ENCODE results near the gene CHAD.

Gene CHAD

DNA sequence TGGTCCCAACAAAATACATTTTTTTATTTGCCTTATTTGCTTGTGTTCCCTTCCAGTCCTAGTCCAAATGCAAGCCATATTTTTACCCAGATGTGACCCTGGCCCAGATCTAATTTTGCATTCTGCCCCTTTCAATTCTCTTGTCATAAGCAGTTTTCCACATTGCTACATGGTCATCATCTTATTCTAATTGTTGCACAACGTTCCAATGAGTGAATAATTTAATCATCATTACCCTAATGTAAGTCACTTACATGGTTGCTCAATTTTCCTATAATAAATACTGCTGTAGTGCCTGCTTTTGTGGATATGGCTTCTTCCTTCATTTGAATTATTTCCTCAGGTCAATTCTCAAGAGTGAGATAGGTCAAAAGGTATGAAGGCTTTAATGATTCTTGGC is 22.8 kb upstream of the CHAD start:
- no peaks in the 10 kb centered on the region for H3K27me3 ChIP-seq (ENCODE audit: control insufficient read depth, insufficient read depth, low read length)
- no peaks in the 10 kb centered on the region for H3K4me1 ChIP-seq (ENCODE audit: control insufficient read depth, low read depth, low read length)
- no peak overlapping the region for H3K4me3 ChIP-seq (ENCODE audit: low read length)
- H3K36me3 ChIP-seq (ENCODE audit: control insufficient read depth, low read depth, low read length), result no peaks in the 10 kb centered on the region
- no peak overlapping the region for H3K27ac ChIP-seq (ENCODE audit: low read length)
- no peaks in the 10 kb centered on the region for H3K9me3 ChIP-seq (ENCODE audit: control insufficient read depth, low read depth, low read length)
- no peak overlapping the region for H3K9ac ChIP-seq (ENCODE audit: low read length)

DNA sequence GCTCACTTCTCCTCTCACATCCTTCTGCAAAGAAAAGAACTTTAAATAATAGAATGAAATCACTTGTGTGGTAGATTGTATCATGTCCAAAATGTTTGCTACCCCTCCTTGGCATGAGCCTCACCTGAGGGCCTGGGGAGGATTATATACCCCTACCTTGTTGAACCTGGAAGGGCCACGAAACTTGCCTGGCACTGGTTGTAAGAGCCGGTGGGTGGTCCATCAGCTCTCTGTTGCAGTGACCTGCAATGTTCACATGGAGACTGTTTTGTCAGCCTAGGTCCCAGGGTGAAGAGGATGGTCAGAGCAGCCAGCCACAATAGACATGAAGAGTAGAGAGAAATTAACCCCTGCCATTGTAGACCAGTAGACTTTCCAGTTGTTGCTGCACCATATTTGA is 20.2 kb upstream of the CHAD start:
- Histone ChIP-seq H3K27ac (ENCODE audit: low read length) (no peak overlapping the region), H3K4me1 (ENCODE audit: control insufficient read depth, low read depth, low read length) (no peaks in the 10 kb centered on the region), H3K27me3 (ENCODE audit: control insufficient read depth, insufficient read depth, low read length) (no peaks in the 10 kb centered on the region), H3K4me3 (ENCODE audit: low read length) (no peak overlapping the region), H3K36me3 (ENCODE audit: control insufficient read depth, low read depth, low read length) (peaks cover 13% of the 10 kb centered on the region), H3K9me3 (ENCODE audit: control insufficient read depth, low read depth, low read length) (no peaks in the 10 kb centered on the region), H3K9ac (ENCODE audit: low read length) (no peak overlapping the region)

DNA sequence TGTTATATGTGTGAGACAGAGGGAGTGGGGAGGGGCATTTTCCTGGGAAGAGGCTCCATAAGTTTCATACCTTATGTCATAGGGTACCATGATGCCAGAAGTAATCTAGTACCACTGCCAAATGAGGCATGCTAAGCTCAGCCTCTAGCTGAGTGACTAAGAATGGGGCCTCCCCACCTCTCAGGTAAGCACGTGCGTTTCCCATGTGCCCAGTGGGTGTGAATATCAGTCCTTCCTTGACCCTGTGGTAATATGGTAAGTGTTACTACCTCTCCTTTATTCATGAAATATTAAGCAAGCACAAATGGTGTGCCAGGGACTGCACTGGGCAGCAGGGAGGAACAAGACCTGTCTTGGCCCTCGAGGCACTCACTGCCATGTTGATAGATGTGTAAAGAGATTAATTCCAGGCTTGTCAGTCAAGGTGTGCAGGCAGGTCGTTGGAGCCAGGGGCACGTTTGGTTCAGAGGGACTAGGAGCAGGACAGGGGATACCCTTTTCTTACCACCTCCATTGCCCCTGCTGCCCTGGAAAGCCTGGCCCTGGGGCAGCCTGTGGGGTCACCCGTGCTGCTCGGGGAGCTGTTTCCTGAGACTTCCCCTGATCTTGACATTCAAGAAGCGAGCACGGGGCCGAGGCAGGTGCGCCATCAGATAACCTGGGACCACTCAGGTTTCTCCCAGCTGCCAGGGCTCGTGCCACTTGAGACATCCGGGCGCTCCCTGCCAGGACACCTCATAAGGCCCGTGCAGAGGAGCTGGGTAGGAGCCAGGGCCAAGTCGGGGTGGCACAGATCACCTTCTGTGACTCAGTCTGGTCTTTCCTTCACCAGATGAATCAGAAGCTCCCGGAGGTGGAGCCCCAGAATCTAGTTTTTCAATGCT is 18.8 kb upstream of the CHAD start:
- no peak overlapping the region for H3K4me3 ChIP-seq (ENCODE audit: low read length)
- H3K27ac ChIP-seq (ENCODE audit: low read length), result no peak overlapping the region
- H3K36me3 ChIP-seq (ENCODE audit: control insufficient read depth, low read depth, low read length), result peaks cover 19% of the 10 kb centered on the region
- no peak overlapping the region for H3K9ac ChIP-seq (ENCODE audit: low read length)
- no peaks in the 10 kb centered on the region for H3K9me3 ChIP-seq (ENCODE audit: control insufficient read depth, low read depth, low read length)
- H3K27me3 ChIP-seq (ENCODE audit: control insufficient read depth, insufficient read depth, low read length), result no peaks in the 10 kb centered on the region
- no peaks in the 10 kb centered on the region for H3K4me1 ChIP-seq (ENCODE audit: control insufficient read depth, low read depth, low read length)

DNA sequence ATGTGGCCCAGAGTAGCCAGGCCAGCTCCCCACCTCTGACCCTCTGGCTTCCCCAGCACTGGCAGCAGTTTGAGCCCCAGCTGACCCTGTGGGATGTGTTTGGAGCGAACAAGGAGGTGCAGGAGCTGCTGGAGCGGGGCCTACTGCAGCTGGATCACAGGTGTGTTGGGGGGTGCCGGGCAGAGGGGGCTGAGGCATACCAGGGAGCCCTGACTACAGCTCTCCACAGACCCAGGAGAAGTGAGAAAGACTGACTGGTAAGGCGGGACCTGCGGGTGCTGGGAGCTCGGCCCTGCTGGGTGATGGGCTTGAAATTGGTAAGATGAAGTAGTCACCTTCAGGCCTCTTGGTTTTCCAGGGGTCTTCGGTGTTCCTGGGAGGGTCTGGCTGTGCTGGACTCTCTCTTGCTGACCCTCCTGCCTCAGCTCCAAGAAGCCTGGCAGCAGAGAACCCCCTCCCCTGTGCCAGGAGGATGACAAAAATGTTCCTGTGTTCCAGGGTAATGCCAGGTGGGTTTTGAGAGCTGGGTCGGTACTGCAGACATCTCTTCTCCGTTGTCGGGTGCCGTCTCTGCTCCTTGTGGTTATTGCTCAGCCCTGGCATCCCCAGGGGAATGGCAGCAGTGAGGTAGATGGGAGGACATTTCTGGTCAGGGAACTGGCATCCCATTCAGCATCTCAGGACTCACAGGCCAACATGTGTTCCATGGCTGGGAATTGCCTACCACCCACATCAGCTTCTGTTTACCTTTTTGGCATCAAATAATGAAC is 15.9 kb upstream of the CHAD start:
- peaks cover 24% of the 10 kb centered on the region for H3K36me3 ChIP-seq (ENCODE audit: control insufficient read depth, low read depth, low read length)
- H3K4me1 ChIP-seq (ENCODE audit: control insufficient read depth, low read depth, low read length), result no peaks in the 10 kb centered on the region
- H3K9ac ChIP-seq (ENCODE audit: low read length), result no peak overlapping the region
- H3K9me3 ChIP-seq (ENCODE audit: control insufficient read depth, low read depth, low read length), result no peaks in the 10 kb centered on the region
- H3K27me3 ChIP-seq (ENCODE audit: control insufficient read depth, insufficient read depth, low read length), result no peaks in the 10 kb centered on the region
- no peak overlapping the region for H3K27ac ChIP-seq (ENCODE audit: low read length)
- no peak overlapping the region for H3K4me3 ChIP-seq (ENCODE audit: low read length)

DNA sequence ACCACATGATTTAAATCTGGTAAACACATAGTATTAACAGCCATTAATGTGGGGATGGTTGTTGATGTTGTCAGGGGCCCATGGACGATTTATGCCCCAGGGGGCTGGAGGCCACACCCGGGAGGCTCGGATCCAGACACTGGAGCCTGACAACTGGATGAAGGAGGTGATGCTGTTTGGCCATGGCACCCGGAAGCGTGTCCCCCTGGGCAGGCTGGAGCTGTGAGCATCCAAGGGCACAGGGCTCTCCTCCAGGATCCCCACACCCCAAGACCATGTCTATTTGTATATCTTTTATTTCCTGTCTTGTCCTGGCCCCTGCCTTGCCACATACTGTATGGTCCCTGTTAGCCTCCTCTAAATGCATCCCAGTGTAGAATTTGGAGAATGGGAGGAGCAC is 14.6 kb upstream of the CHAD start:
- H3K36me3 ChIP-seq (ENCODE audit: control insufficient read depth, low read depth, low read length), result peaks cover 24% of the 10 kb centered on the region
- H3K4me1 ChIP-seq (ENCODE audit: control insufficient read depth, low read depth, low read length), result no peaks in the 10 kb centered on the region
- H3K27me3 ChIP-seq (ENCODE audit: control insufficient read depth, insufficient read depth, low read length), result peaks cover 1% of the 10 kb centered on the region
- H3K9me3 ChIP-seq (ENCODE audit: control insufficient read depth, low read depth, low read length), result no peaks in the 10 kb centered on the region
- no peak overlapping the region for H3K4me3 ChIP-seq (ENCODE audit: low read length)
- H3K9ac ChIP-seq (ENCODE audit: low read length), result no peak overlapping the region
- H3K27ac ChIP-seq (ENCODE audit: low read length), result no peak overlapping the region

DNA sequence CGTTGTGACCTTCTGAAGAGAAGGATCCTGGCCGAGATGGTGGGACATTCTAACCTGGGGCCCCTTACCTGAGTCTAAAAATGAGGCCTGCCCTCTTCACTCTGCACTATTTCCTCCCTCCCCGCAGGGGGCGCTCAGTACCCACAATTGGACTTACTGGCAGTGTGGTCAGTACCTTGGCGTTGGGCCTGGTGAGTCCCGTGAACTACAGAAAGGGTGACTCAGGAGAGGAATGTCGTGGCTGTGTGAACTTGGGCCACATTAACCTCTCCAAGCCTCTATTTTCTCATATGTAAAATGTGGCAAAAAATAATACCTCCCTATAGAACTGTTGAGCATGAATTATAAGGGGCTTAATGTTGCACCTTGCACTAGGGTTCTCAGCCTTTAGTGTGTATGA is 13.8 kb upstream of the CHAD start:
- Histone ChIP-seq H3K27ac (ENCODE audit: low read length) (no peak overlapping the region), H3K9ac (ENCODE audit: low read length) (no peak overlapping the region), H3K9me3 (ENCODE audit: control insufficient read depth, low read depth, low read length) (no peaks in the 10 kb centered on the region), H3K36me3 (ENCODE audit: control insufficient read depth, low read depth, low read length) (peaks cover 24% of the 10 kb centered on the region), H3K27me3 (ENCODE audit: control insufficient read depth, insufficient read depth, low read length) (peaks cover 9% of the 10 kb centered on the region), H3K4me1 (ENCODE audit: control insufficient read depth, low read depth, low read length) (no peaks in the 10 kb centered on the region), H3K4me3 (ENCODE audit: low read length) (no peak overlapping the region)

DNA sequence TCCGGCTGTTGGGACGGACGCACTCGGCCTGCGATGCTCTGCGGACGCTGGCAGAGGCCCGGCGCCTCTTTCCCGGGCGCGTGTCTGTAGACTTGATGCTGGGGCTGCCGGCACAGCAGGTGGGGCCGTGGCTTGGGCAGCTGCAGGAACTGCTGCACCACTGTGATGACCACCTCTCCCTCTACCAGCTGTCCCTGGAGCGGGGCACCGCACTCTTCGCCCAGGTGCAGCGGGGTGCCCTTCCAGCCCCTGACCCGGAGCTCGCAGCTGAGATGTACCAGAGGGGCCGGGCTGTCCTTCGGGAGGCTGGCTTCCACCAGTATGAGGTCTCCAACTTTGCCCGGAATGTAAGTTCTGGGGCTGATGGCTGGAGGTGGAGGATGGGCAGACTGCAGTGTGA is 13.4 kb upstream of the CHAD start:
- H3K27ac ChIP-seq (ENCODE audit: low read length), result no peak overlapping the region
- H3K4me1 ChIP-seq (ENCODE audit: control insufficient read depth, low read depth, low read length), result no peaks in the 10 kb centered on the region
- no peak overlapping the region for H3K9ac ChIP-seq (ENCODE audit: low read length)
- peaks cover 12% of the 10 kb centered on the region for H3K27me3 ChIP-seq (ENCODE audit: control insufficient read depth, insufficient read depth, low read length)
- H3K9me3 ChIP-seq (ENCODE audit: control insufficient read depth, low read depth, low read length), result no peaks in the 10 kb centered on the region
- peaks cover 24% of the 10 kb centered on the region for H3K36me3 ChIP-seq (ENCODE audit: control insufficient read depth, low read depth, low read length)
- H3K4me3 ChIP-seq (ENCODE audit: low read length), result no peak overlapping the region

DNA sequence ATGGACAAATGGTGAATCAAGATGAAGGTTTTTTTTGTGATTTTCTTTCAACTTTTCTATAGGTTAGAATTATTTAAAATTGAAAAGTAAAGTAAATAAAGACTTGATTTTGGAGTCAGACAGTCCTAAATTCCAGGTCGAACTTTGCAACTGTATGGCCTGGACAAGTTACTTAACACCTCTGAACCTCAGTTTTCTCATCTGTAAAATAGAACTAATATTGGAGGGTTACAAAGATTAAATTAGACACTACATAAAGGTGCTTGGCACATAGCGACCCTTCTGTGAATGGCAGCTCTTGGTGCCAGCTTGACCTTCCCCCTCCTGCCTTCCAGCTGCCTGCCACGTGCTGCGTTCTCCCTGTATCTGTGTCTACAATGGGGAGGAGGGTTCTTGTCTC is 13.0 kb upstream of the CHAD start:
- H3K4me3 ChIP-seq (ENCODE audit: low read length), result no peak overlapping the region
- H3K27me3 ChIP-seq (ENCODE audit: control insufficient read depth, insufficient read depth, low read length), result peaks cover 16% of the 10 kb centered on the region
- H3K9ac ChIP-seq (ENCODE audit: low read length), result no peak overlapping the region
- no peaks in the 10 kb centered on the region for H3K9me3 ChIP-seq (ENCODE audit: control insufficient read depth, low read depth, low read length)
- H3K27ac ChIP-seq (ENCODE audit: low read length), result no peak overlapping the region
- peaks cover 24% of the 10 kb centered on the region for H3K36me3 ChIP-seq (ENCODE audit: control insufficient read depth, low read depth, low read length)
- no peaks in the 10 kb centered on the region for H3K4me1 ChIP-seq (ENCODE audit: control insufficient read depth, low read depth, low read length)

DNA sequence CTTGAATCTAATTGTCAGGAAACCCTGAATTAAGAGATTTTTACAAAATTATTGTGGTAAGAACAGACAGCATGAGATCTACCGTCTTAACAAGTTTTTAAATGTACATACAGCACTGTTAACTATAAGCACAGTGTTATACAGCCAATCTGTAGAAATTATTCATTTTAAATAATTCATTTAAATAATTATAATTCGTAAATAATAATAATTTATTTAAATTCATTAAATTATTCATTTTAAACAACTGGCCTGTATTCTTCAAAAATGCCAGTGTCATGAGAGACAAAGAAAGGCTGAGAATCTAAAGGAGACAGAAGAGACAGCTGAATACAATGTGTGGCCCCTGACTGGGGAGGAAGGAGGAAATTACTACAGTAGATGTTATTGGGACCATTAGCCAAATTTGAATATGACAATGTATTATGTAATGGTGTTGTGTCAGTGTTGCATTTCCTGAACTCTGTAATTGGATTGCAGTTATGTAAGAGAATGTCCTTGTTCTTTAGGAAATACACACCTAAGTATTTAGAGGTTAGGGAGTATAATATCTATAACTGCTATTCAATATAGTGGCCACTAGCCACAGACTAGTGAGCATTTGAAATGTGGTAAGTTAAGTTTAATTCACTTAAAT is 12.3 kb upstream of the CHAD start:
- peaks cover 24% of the 10 kb centered on the region for H3K36me3 ChIP-seq (ENCODE audit: control insufficient read depth, low read depth, low read length)
- no peak overlapping the region for H3K27ac ChIP-seq (ENCODE audit: low read length)
- no peak overlapping the region for H3K9ac ChIP-seq (ENCODE audit: low read length)
- H3K27me3 ChIP-seq (ENCODE audit: control insufficient read depth, insufficient read depth, low read length), result peaks cover 20% of the 10 kb centered on the region
- H3K4me1 ChIP-seq (ENCODE audit: control insufficient read depth, low read depth, low read length), result no peaks in the 10 kb centered on the region
- H3K9me3 ChIP-seq (ENCODE audit: control insufficient read depth, low read depth, low read length), result no peaks in the 10 kb centered on the region
- no peak overlapping the region for H3K4me3 ChIP-seq (ENCODE audit: low read length)

DNA sequence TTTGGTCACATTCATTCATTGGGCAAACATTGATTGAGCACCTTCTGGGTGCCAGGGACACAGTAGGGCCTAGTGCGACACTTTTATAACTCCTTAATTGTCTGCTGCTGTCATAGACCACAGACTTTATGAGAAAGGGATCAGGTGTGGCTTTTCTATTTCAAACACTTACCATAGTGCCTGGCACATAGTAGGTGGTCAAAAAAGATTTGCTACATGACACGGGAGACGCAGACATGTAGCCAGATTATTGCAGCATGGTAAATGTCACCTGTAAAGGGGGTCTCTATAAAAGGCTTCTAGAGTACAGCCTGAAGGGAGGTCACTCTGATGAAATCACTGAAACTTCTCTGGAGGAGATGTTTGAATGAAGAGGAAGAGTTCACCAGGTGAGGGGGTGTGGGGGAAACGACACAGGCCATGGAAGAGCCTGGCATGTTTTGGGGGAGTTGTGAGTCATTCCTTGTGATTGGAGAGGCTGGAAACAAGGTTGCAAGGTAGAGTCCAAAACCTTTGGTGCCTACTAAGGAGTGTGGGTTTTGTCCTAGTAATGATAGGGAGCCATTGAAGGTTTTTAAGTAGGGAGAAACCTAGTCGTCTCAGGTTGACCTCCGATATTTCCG is 11.6 kb upstream of the CHAD start:
- Histone ChIP-seq H3K9me3 (ENCODE audit: control insufficient read depth, low read depth, low read length) (no peaks in the 10 kb centered on the region), H3K27me3 (ENCODE audit: control insufficient read depth, insufficient read depth, low read length) (peaks cover 26% of the 10 kb centered on the region), H3K4me1 (ENCODE audit: control insufficient read depth, low read depth, low read length) (no peaks in the 10 kb centered on the region), H3K4me3 (ENCODE audit: low read length) (peak overlapping the region; percentile 4), H3K36me3 (ENCODE audit: control insufficient read depth, low read depth, low read length) (peaks cover 23% of the 10 kb centered on the region), H3K9ac (ENCODE audit: low read length) (no peak overlapping the region), H3K27ac (ENCODE audit: low read length) (no peak overlapping the region)

DNA sequence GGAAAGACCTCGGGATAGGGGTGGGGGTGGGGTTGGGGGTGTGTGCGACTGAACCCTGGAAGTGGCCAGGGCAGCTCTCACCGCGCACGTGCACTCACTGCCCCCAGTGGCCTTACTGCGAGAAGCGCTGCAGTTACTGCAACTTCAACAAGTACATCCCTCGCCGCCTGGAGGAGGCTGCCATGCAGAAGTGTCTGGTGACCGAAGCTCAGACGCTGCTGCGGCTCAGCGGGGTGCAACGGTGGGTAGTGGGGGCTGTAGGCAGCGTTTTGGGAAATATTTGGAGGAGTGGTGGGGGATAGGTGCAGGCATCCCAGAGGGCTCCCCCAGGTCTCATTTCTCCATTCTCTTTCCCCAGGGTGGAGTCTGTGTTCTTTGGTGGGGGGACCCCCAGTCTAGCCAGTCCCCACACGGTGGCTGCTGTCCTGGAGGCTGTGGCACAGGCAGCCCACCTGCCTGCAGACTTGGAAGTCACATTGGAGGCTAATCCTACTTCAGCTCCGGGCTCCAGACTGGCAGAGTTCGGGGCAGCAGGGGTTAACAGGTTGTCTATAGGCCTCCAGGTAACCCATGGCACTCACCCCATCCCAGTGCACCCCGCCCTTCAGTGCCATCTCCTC is 11.0 kb upstream of the CHAD start:
- Histone ChIP-seq H3K4me3 (ENCODE audit: low read length) (peak overlapping the region; percentile 88), H3K9me3 (ENCODE audit: control insufficient read depth, low read depth, low read length) (no peaks in the 10 kb centered on the region), H3K4me1 (ENCODE audit: control insufficient read depth, low read depth, low read length) (no peaks in the 10 kb centered on the region), H3K9ac (ENCODE audit: low read length) (peak overlapping the region; percentile 80), H3K36me3 (ENCODE audit: control insufficient read depth, low read depth, low read length) (peaks cover 17% of the 10 kb centered on the region), H3K27me3 (ENCODE audit: control insufficient read depth, insufficient read depth, low read length) (peaks cover 30% of the 10 kb centered on the region), H3K27ac (ENCODE audit: low read length) (no peak overlapping the region)

Data from iPS-18a (cell line).